OCI-LY1 (cell line): ENCODE measurements around the gene DNAJC11.

Source experiments
- H2AFZ ChIP-seq: fragments of 200-600 bp; sonication (generic), shearing (Covaris generic); 2 replicates; pipeline ENCODE4 v1.6.0; 2014; ENCODE audit warnings: antibody characterized with exemption, mild to moderate bottlenecking, low read length
- H3F3A ChIP-seq: fragments of 200-600 bp; sonication (generic), shearing (Covaris generic); 2 replicates; pipeline ENCODE4 v1.6.0; 2014; ENCODE audit warnings: mild to moderate bottlenecking, antibody characterized with exemption, low read length, moderate library complexity; ENCODE audit not compliant: insufficient read depth
- H3K27ac ChIP-seq: fragments of 200-600 bp; sonication (generic); 2 replicates; pipeline ENCODE4 v1.5.1; 2014; ENCODE audit warnings: low read length, mixed run types, mild to moderate bottlenecking, low read depth; ENCODE audit not compliant: poor library complexity, severe bottlenecking
- H3K27me3 ChIP-seq: fragments of 200-600 bp; sonication (generic); 2 replicates; pipeline ENCODE4 v1.6.0; 2014; ENCODE audit warnings: antibody characterized with exemption, mild to moderate bottlenecking, low read length, moderate library complexity; ENCODE audit not compliant: insufficient read depth
- H3K36me3 ChIP-seq: fragments of 200-600 bp; sonication (generic); 2 replicates; pipeline ENCODE4 v1.6.1; 2014; ENCODE audit warnings: mild to moderate bottlenecking, antibody characterized with exemption, low read length, moderate library complexity, mixed read lengths; ENCODE audit not compliant: insufficient read depth
- H3K4me1 ChIP-seq: fragments of 200-600 bp; sonication (generic); 2 replicates; pipeline ENCODE4 v1.5.1; 2014; ENCODE audit warnings: mild to moderate bottlenecking, low read length, moderate library complexity; ENCODE audit not compliant: insufficient read depth, severe bottlenecking
- H3K4me2 ChIP-seq: fragments of 200-600 bp; sonication (generic), shearing (Covaris generic); 2 replicates; pipeline ENCODE4 v1.6.1; 2014; ENCODE audit warnings: low read length
- H3K4me3 ChIP-seq: fragments of 200-600 bp; sonication (generic); 2 replicates; pipeline ENCODE4 v1.5.1; 2014; ENCODE audit warnings: low read length, low read depth, mild to moderate bottlenecking, mixed read lengths; ENCODE audit not compliant: poor library complexity, severe bottlenecking
- H3K79me2 ChIP-seq: fragments of 200-600 bp; shearing (Covaris generic); 2 replicates; pipeline ENCODE4 v1.6.1; 2016; ENCODE audit warnings: mixed run types, low read length, mixed read lengths; ENCODE audit not compliant: insufficient read depth
- H3K9ac ChIP-seq: fragments of 200-600 bp; sonication (generic), shearing (Covaris generic); 2 replicates; pipeline ENCODE4 v1.6.1; 2014; ENCODE audit warnings: mild to moderate bottlenecking, low read length, mixed read lengths
- H3K9me2 ChIP-seq: fragments of 200-600 bp; sonication (generic), shearing (Covaris generic); 2 replicates; pipeline ENCODE4 v1.6.1; 2014; ENCODE audit warnings: low read depth, mild to moderate bottlenecking, low read length, mixed read lengths
- H3K9me3 ChIP-seq: fragments of 200-600 bp; shearing (Covaris generic); 2 replicates; pipeline ENCODE4 v1.6.1; 2014; ENCODE audit warnings: low read length, mixed read lengths
- H4K20me1 ChIP-seq: fragments of 200-600 bp; sonication (generic), shearing (Covaris generic); 2 replicates; pipeline ENCODE4 v1.6.0; 2016; ENCODE audit warnings: mild to moderate bottlenecking, low read length; ENCODE audit not compliant: insufficient read depth
- EZH2 ChIP-seq: fragments of 200-600 bp; sonication (generic), shearing (Covaris generic); IDR thresholded peaks from 2 replicates; pipeline ENCODE4 v1.8.0; 2017; ENCODE audit warnings: borderline replicate concordance, mixed run types, mild to moderate bottlenecking, antibody characterized with exemption, low read length, moderate library complexity, mixed read lengths
- TF ChIP-seq, protein P1 (sequence below): fragments of 200-600 bp; sonication (generic), shearing (Covaris generic); IDR thresholded peaks from 2 replicates; pipeline ENCODE4 v1.5.1; 2017; ENCODE audit warnings: mild to moderate bottlenecking, antibody characterized with exemption, low read length, moderate library complexity, mixed read lengths

The DNAJC11 gene

GRCh38 chr1:6711174-6711573 lies 9.6 kb upstream of the DNAJC11 start:
- Histone ChIP-seq H3F3A (no peaks in the 10 kb centered on the region), H3K36me3 (no peaks in the 10 kb centered on the region; the same call in 1 of the 2 replicates), H3K9ac (no peak overlapping the region), H3K4me1 (no peaks in the 10 kb centered on the region), H3K4me2 (no peak overlapping the region), H3K27ac (no peak overlapping the region), H3K4me3 (no peak overlapping the region), H2AFZ (no peak overlapping the region), H3K9me3 (0 out of 2 replicates have a peak, but pooled peaks cover 3% of the 10 kb centered on the region), H3K27me3 (0 out of 2 replicates have a peak, but pooled peaks cover 5% of the 10 kb centered on the region), H4K20me1 (no peaks in the 10 kb centered on the region), H3K9me2 (no peaks in the 10 kb centered on the region), H3K79me2 (no peaks in the 10 kb centered on the region)
- TF ChIP-seq, protein P1, sequence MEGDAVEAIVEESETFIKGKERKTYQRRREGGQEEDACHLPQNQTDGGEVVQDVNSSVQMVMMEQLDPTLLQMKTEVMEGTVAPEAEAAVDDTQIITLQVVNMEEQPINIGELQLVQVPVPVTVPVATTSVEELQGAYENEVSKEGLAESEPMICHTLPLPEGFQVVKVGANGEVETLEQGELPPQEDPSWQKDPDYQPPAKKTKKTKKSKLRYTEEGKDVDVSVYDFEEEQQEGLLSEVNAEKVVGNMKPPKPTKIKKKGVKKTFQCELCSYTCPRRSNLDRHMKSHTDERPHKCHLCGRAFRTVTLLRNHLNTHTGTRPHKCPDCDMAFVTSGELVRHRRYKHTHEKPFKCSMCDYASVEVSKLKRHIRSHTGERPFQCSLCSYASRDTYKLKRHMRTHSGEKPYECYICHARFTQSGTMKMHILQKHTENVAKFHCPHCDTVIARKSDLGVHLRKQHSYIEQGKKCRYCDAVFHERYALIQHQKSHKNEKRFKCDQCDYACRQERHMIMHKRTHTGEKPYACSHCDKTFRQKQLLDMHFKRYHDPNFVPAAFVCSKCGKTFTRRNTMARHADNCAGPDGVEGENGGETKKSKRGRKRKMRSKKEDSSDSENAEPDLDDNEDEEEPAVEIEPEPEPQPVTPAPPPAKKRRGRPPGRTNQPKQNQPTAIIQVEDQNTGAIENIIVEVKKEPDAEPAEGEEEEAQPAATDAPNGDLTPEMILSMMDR: no peak
- TF ChIP-seq EZH2: no peak

DNA sequence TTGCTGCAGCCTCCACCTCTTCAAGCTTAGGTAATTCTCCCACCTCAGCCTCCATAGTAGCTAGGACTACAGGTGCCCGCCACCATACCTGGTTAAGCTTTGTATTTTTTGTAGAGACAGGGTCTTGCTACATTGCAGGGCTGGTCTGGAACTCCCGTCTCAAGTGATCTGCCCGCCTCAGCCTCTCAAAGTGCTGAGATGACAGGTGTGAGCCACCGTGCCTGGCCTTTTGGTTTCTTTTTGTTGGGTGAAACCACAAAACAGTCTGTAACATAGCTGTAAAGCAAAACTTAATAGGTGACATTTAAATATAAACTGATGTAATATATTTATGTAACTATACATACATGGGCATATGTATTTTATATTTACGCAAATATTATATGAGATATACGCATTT lies 3.1 kb upstream of the DNAJC11 start:
- H3K4me2 ChIP-seq: no peak overlapping the region

GRCh38 chr1:6703016-6703415 lies 1.4 kb upstream of the DNAJC11 start:
- Histone ChIP-seq H3K9ac (no peak overlapping the region), H3K4me2 (no peak overlapping the region), H3K4me3 (no peak overlapping the region), H3K27me3 (0 out of 2 replicates have a peak, but pooled peaks cover 5% of the 10 kb centered on the region), H3K9me3 (no peaks in the 10 kb centered on the region), H4K20me1 (no peaks in the 10 kb centered on the region), H3K4me1 (peaks cover 18% of the 10 kb centered on the region), H3K9me2 (no peaks in the 10 kb centered on the region), H3F3A (no peaks in the 10 kb centered on the region), H2AFZ (no peak overlapping the region), H3K79me2 (peaks cover 30% of the 10 kb centered on the region), H3K27ac (no peak overlapping the region), H3K36me3 (no peaks in the 10 kb centered on the region)
- TF ChIP-seq EZH2: no peak
- TF ChIP-seq, protein P1: no peak

More for the DNA sequence above, 3.1 kb upstream of the DNAJC11 start:
- Histone ChIP-seq H4K20me1 (no peaks in the 10 kb centered on the region), H3K9me2 (no peaks in the 10 kb centered on the region), H3K9ac (no peak overlapping the region), H3K4me3 (no peak overlapping the region), H3K36me3 (no peaks in the 10 kb centered on the region), H3F3A (no peaks in the 10 kb centered on the region), H3K27ac (no peak overlapping the region), H2AFZ (no peak overlapping the region), H3K4me1 (peaks cover 16% of the 10 kb centered on the region), H3K79me2 (peaks cover 18% of the 10 kb centered on the region), H3K27me3 (0 out of 2 replicates have a peak, but pooled peaks cover 5% of the 10 kb centered on the region), H3K9me3 (no peaks in the 10 kb centered on the region)
- no peak for TF ChIP-seq EZH2
- TF ChIP-seq, protein P1: no peak
